Measurements from ENCODE around the gene LRRC8B. TPM values are rescaled to one million over a fixed set of nuclear protein-coding genes. Genes with fewer than 3 reads are reported as not detected.

Gene LRRC8B
- total and polyA plus RNA-seq, 11 donors: 0.91 to 10.4 (median 4.7) TPM

GRCh38 chr1:89552471-89553081 is 27.9 kb downstream of the LRRC8B start:
- H3K4me1 ChIP-seq: peaks cover 0 to 65% (median 26%) of the 10 kb centered on the region in 12 donors
- intact Hi-C loops (cut with DNase I): no loop called here
- TF ChIP-seq, protein P1, sequence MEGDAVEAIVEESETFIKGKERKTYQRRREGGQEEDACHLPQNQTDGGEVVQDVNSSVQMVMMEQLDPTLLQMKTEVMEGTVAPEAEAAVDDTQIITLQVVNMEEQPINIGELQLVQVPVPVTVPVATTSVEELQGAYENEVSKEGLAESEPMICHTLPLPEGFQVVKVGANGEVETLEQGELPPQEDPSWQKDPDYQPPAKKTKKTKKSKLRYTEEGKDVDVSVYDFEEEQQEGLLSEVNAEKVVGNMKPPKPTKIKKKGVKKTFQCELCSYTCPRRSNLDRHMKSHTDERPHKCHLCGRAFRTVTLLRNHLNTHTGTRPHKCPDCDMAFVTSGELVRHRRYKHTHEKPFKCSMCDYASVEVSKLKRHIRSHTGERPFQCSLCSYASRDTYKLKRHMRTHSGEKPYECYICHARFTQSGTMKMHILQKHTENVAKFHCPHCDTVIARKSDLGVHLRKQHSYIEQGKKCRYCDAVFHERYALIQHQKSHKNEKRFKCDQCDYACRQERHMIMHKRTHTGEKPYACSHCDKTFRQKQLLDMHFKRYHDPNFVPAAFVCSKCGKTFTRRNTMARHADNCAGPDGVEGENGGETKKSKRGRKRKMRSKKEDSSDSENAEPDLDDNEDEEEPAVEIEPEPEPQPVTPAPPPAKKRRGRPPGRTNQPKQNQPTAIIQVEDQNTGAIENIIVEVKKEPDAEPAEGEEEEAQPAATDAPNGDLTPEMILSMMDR (IDR thresholded peaks at IDR 0.05): no peak
- TF ChIP-seq POLR2A (IDR thresholded peaks at IDR 0.05): no peak
- no peaks in the 10 kb centered on the region for H3K36me3 ChIP-seq
- H3K9me3 ChIP-seq: no peaks in the 10 kb centered on the region
- peak overlapping the region in 7 of 12 donors; percentile 4 to 88 (median 29) for H3K27ac ChIP-seq
- peak overlapping the region in 5 of 12 donors; percentile 1 to 26 (median 13) for H3K4me3 ChIP-seq
- ATAC-seq (no peak), DNase-seq (no peak)
- 47 to 55% (median 51%) methylated on average over 2 of the region's 2 CpGs for WGBS, 4 donors
- H3K27me3 ChIP-seq: no peaks in the 10 kb centered on the region

- ATAC-seq: no peak
- intact Hi-C loops (cut with DNase I): no loop called here
- H3K9me3 ChIP-seq: no peaks in the 10 kb centered on the region
- 94 to 97% (median 95%) methylated on average over 1 of the region's 1 CpG for WGBS, 4 donors
- H3K4me3 ChIP-seq: no peak overlapping the region
- H3K4me1 ChIP-seq: peaks cover 0 to 63% (median 23%) of the 10 kb centered on the region in 12 donors
- no peaks in the 10 kb centered on the region for H3K27me3 ChIP-seq
- H3K27ac ChIP-seq: peak overlapping the region in 4 of 12 donors; percentile 29 to 88 (median 42)
- TF ChIP-seq, protein P1 (IDR thresholded peaks at IDR 0.05): no peak
- no peak for TF ChIP-seq POLR2A (IDR thresholded peaks at IDR 0.05)
- DNase-seq: no peak
- no peaks in the 10 kb centered on the region for H3K36me3 ChIP-seq
Measured at GRCh38 chr1:89553157-89553556, 28.5 kb downstream of the LRRC8B start.

DNA sequence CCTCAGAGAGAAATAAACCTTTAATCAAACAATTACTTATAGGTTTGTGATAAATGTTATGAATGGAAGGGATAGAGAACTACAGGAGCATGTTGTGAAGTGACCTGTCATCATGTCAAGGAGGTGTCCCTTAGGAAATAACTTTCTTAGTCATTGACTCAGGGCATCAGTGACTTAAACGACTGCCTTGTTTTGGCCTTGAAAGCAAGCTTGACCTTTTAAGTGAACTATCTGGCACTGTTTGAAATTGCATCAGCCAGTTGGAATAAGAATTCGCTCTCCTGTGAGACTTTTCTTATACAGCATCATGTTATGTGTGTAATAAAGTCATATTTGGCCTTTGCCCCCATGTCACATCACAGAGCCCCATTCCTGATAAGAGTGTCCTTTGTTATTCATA is 30.9 kb downstream of the LRRC8B start:
- Histone ChIP-seq H3K27ac (no peak overlapping the region), H3K27me3 (no peaks in the 10 kb centered on the region), H3K9me3 (no peaks in the 10 kb centered on the region), H3K36me3 (no peaks in the 10 kb centered on the region), H3K4me1 (peaks cover 0 to 61% (median 14%) of the 10 kb centered on the region in 12 donors), H3K4me3 (no peak overlapping the region)
- intact Hi-C loops (cut with DNase I): no loop called here
- DNase-seq (no peak), ATAC-seq (peak in 2 of 4 donors; percentile 28 to 55)
- TF ChIP-seq, protein P1 (IDR thresholded peaks at IDR 0.05): no peak
- no peak for TF ChIP-seq POLR2A (IDR thresholded peaks at IDR 0.05)
- WGBS, 4 donors: 41 to 60% (median 55%) methylated on average over 2 of the region's 2 CpGs

GRCh38 chr1:89556726-89557444 is 32.3 kb downstream of the LRRC8B start:
- Histone ChIP-seq H3K27me3 (no peaks in the 10 kb centered on the region), H3K4me1 (peaks cover 0 to 59% (median 14%) of the 10 kb centered on the region in 12 donors), H3K4me3 (no peak overlapping the region), H3K27ac (peak overlapping the region in 3 of 12 donors; percentile 8 to 56 (median 46)), H3K36me3 (no peaks in the 10 kb centered on the region), H3K9me3 (no peaks in the 10 kb centered on the region)
- DNase-seq (no peak), ATAC-seq (peak in 3 of 4 donors; percentile 50 to 80 (median 72))
- intact Hi-C loops (cut with DNase I): no loop called here
- TF ChIP-seq, protein P1 (IDR thresholded peaks at IDR 0.05): no peak
- TF ChIP-seq POLR2A (IDR thresholded peaks at IDR 0.05): no peak
- WGBS, 4 donors: 80 to 94% (median 89%) methylated on average over 3 of the region's 3 CpGs
